Measurements from ENCODE around the gene BOLA1. TPM values are rescaled to one million over a fixed set of nuclear protein-coding genes. Genes with fewer than 3 reads are reported as not detected.
"Not testable (repeated sequence)": the region's sequence is repeated elsewhere in the genome, so short reads cannot be mapped to it uniquely, and the experiment has no call there.

The BOLA1 gene
- total RNA-seq, 1 donor: 6.5 TPM

DNA sequence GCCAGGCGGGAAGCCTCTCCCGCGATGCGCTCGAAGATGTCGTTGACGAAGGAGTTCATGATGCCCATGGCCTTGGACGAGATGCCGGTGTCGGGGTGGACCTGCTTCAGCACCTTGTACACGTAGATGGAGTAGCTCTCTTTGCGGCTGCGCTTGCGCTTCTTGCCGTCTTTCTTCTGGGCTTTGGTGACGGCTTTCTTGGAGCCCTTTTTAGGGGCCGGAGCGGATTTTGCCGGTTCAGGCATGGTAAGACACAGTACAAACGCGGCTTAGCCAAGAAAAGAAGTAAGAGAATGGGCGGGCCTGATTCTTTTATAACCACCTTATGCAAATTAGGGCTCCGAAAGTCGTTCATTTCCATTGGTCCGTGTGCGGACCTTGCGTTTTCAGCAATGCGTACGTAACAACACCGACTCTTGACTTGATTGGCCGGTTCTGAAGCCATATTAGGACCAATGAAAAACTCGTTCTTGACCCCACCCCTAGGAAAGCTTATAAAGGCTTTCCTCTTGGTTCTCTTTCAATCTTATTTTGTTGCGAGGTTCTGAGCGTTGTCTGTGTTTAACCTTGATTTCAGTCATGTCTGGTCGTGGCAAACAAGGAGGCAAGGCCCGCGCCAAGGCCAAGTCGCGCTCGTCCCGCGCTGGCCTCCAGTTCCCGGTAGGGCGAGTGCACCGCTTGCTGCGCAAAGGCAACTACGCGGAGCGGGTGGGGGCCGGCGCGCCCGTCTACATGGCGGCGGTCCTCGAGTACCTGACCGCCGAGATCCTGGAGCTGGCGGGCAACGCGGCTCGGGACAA, 12.8 kb upstream of the BOLA1 start:
- DNase-seq (ENCODE audit: low read depth): peak; percentile 100
- TF ChIP-seq, protein P1, sequence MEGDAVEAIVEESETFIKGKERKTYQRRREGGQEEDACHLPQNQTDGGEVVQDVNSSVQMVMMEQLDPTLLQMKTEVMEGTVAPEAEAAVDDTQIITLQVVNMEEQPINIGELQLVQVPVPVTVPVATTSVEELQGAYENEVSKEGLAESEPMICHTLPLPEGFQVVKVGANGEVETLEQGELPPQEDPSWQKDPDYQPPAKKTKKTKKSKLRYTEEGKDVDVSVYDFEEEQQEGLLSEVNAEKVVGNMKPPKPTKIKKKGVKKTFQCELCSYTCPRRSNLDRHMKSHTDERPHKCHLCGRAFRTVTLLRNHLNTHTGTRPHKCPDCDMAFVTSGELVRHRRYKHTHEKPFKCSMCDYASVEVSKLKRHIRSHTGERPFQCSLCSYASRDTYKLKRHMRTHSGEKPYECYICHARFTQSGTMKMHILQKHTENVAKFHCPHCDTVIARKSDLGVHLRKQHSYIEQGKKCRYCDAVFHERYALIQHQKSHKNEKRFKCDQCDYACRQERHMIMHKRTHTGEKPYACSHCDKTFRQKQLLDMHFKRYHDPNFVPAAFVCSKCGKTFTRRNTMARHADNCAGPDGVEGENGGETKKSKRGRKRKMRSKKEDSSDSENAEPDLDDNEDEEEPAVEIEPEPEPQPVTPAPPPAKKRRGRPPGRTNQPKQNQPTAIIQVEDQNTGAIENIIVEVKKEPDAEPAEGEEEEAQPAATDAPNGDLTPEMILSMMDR (IDR thresholded peaks at IDR 0.05; ENCODE audit: insufficient read depth, low read depth, low read length): no peak
- peak overlapping the region; percentile 86 for H3K4me3 ChIP-seq (ENCODE audit: low read depth, low read length)

GRCh38 chr1:149887196-149887455, 12.2 kb upstream of the BOLA1 start:
- peak overlapping the region; percentile 86 for H3K4me3 ChIP-seq (ENCODE audit: low read depth, low read length)
- not testable (repeated sequence) for DNase-seq (ENCODE audit: low read depth)

DNA sequence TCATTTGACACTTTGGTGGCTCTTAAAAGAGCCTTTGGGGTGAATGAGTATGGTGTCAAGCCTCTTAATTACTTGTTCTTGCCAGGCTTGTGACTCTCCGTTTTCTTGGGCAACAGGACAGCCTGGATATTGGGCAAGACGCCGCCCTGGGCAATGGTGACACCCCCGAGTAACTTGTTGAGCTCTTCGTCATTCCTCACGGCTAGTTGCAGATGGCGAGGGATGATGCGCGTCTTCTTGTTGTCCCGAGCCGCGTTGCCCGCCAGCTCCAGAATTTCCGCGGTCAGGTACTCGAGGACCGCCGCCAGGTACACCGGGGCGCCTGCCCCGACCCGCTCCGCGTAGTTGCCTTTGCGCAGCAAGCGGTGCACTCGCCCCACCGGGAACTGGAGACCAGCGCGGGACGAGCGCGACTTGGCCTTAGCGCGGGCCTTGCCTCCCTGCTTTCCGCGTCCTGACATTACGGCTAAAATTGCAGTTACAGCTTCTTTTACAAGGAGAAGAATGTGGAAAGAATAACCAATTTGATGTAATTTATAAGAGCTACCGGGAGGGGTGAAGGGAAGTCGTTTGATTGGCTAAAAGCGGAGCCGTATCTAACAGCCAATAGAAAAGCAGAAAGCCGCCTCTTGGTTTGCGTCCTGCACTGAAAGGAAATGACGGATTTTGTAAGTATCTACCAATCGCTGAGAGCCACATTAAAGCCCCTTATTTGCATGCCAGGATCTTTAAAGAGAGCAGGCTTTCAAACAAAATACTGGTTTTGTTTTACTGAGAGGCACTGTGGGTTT, 11.7 kb upstream of the BOLA1 start:
- TF ChIP-seq, protein P1 (IDR thresholded peaks at IDR 0.05; ENCODE audit: insufficient read depth, low read depth, low read length): no peak
- peak overlapping the region; percentile 86 for H3K4me3 ChIP-seq (ENCODE audit: low read depth, low read length)
- peak; percentile 100 for DNase-seq (ENCODE audit: low read depth)

- peak; percentile 93 for DNase-seq (ENCODE audit: low read depth)
- TF ChIP-seq, protein P1 (IDR thresholded peaks at IDR 0.05; ENCODE audit: insufficient read depth, low read depth, low read length): peak; percentile 67
- H3K4me3 ChIP-seq (ENCODE audit: low read depth, low read length): peak overlapping the region; percentile 86
These were observed 10.9 kb upstream of the BOLA1 start for GRCh38 chr1:149888247-149888998.

DNA sequence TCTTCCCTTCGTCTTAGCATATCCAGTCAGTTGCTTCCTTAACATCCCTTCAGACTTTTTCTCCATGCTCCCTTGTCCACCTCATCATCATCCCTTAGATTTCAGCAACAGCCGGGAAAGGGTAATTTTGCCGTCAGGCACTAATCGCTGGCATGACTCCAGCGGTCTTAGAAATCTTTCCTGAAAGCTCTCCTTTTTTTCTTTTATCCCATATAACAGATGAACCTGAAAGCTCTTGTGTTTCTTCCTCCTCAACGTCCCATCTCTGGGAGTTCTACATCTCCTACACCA, 10.4 kb upstream of the BOLA1 start:
- peak; percentile 55 for DNase-seq (ENCODE audit: low read depth)
- H3K4me3 ChIP-seq (ENCODE audit: low read depth, low read length): peak overlapping the region; percentile 86
- TF ChIP-seq, protein P1 (IDR thresholded peaks at IDR 0.05; ENCODE audit: insufficient read depth, low read depth, low read length): no peak

GRCh38 chr1:149896575-149896974, 2.8 kb upstream of the BOLA1 start:
- no peak for DNase-seq (ENCODE audit: low read depth)
- TF ChIP-seq, protein P1 (IDR thresholded peaks at IDR 0.05; ENCODE audit: insufficient read depth, low read depth, low read length): no peak

More at GRCh38 chr1:149896575-149896974, 2.8 kb upstream of the BOLA1 start:
- H3K4me3 ChIP-seq (ENCODE audit: low read depth, low read length): no peak overlapping the region
